AG10803 (cell line): ENCODE results near the gene RAD51B.

ENCODE experiments used
- DNase-seq: peaks from one replicate; pipeline ENCODE4 v3.0.0; 2010; ENCODE audit warnings: low read depth
- H3K4me3 ChIP-seq: 2 replicates; pipeline ENCODE4 v1.5.1; 2011; ENCODE audit warnings: mild to moderate bottlenecking, low read length, control low read depth
- TF ChIP-seq, protein P1 (sequence below): conservative IDR thresholded peaks from 2 replicates; pipeline ENCODE4 v1.5.1; 2011; ENCODE audit warnings: mild to moderate bottlenecking, low read length, control low read depth, inconsistent platforms

The RAD51B gene

GRCh38 chr14:68033336-68033932 lies 213.9 kb downstream of the RAD51B start:
- TF ChIP-seq, protein P1, sequence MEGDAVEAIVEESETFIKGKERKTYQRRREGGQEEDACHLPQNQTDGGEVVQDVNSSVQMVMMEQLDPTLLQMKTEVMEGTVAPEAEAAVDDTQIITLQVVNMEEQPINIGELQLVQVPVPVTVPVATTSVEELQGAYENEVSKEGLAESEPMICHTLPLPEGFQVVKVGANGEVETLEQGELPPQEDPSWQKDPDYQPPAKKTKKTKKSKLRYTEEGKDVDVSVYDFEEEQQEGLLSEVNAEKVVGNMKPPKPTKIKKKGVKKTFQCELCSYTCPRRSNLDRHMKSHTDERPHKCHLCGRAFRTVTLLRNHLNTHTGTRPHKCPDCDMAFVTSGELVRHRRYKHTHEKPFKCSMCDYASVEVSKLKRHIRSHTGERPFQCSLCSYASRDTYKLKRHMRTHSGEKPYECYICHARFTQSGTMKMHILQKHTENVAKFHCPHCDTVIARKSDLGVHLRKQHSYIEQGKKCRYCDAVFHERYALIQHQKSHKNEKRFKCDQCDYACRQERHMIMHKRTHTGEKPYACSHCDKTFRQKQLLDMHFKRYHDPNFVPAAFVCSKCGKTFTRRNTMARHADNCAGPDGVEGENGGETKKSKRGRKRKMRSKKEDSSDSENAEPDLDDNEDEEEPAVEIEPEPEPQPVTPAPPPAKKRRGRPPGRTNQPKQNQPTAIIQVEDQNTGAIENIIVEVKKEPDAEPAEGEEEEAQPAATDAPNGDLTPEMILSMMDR: no peak
- DNase-seq: no peak
- no peak overlapping the region for H3K4me3 ChIP-seq

- no peak overlapping the region for H3K4me3 ChIP-seq
- DNase-seq: no peak
- TF ChIP-seq, protein P1: no peak
These were observed 215.3 kb downstream of the RAD51B start for GRCh38 chr14:68034896-68035295.

GRCh38 chr14:68036202-68036601 lies 216.6 kb downstream of the RAD51B start:
- no peak for DNase-seq
- H3K4me3 ChIP-seq: no peak overlapping the region
- TF ChIP-seq, protein P1: no peak

DNA sequence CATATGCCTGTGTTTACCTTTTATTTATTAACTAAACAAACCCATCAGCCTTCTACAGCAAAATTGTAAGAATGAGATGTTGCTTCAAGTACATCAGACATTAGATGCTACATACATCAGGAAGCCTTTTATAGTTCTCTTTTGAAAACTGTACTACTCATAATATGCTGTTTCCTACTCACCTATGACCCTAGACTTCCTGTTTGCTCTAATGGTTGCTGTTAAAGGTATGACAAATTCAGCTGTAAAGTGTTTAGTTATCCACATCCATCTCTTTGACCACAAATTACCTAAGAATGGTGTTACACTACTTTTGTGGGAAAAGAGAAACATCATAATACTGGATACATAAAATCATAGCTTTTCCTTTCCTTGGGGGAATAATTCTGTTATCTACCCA lies 220.0 kb downstream of the RAD51B start:
- TF ChIP-seq, protein P1: no peak
- DNase-seq: no peak
- no peak overlapping the region for H3K4me3 ChIP-seq

- TF ChIP-seq, protein P1: no peak
- no peak for DNase-seq
- H3K4me3 ChIP-seq: no peak overlapping the region
These were observed 221.2 kb downstream of the RAD51B start for GRCh38 chr14:68040633-68041369.

DNA sequence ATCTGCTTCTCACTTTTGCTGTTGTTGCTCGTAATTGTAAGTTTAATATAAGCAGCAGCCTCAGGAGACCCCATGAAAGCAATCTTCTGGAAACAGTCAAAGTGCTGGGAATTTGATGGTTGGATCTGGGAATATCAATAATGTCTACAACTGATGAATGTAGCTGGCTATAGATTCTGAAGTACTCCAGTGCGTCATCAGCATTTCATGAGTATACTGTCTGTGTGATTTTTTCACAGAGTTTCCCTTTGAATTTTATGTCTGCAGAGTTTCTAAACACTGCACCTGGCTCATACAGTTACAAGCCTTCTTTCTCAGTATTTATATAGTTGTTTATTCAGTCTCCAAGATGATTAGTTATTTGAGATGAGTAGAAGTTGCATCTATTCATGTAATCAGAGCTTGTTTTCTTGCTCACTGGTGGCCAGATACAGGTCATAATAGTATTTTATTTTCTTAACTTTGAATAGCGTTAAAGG lies 222.3 kb downstream of the RAD51B start:
- TF ChIP-seq, protein P1: no peak
- no peak overlapping the region for H3K4me3 ChIP-seq
- no peak for DNase-seq
